HG03565 (cell line): ENCODE data around the gene RGS9.
"Not testable (repeated sequence)": the region's sequence is repeated elsewhere in the genome, so short reads cannot be mapped to it uniquely, and the experiment has no call there.

Experiments
- ATAC-seq: cut with Tn5 transposase; IDR thresholded peaks from one replicate; pipeline ENCODE4 v1.9.1; 2021; ENCODE audit warnings: mild to moderate bottlenecking, moderate library complexity; ENCODE audit not compliant: unreplicated experiment

RGS9 gene

GRCh38 chr17:65155622-65156021 is 18.5 kb downstream of the RGS9 start:
- ATAC-seq, result peak; percentile 19

GRCh38 chr17:65156185-65156834 is 19.1 kb downstream of the RGS9 start:
- ATAC-seq, result no peak

GRCh38 chr17:65156835-65157565 is 19.8 kb downstream of the RGS9 start:
- no peak for ATAC-seq

- no peak for ATAC-seq
Observed at GRCh38 chr17:65158041-65158440, 20.9 kb downstream of the RGS9 start.

- no peak for ATAC-seq
Observed at GRCh38 chr17:65158622-65159021, 21.5 kb downstream of the RGS9 start.

- ATAC-seq, result no peak
Observed at GRCh38 chr17:65160516-65160915, 23.3 kb downstream of the RGS9 start.

- ATAC-seq, result peak; percentile 78
Observed at GRCh38 chr17:65163990-65164495, 26.9 kb downstream of the RGS9 start.

- no peak for ATAC-seq
Observed at GRCh38 chr17:65166787-65167186, 29.6 kb downstream of the RGS9 start.

GRCh38 chr17:65167566-65167965 is 30.4 kb downstream of the RGS9 start:
- ATAC-seq, result no peak

GRCh38 chr17:65169691-65170090 is 32.5 kb downstream of the RGS9 start:
- ATAC-seq, result no peak

- ATAC-seq, result no peak
Observed at GRCh38 chr17:65170839-65171238, 33.7 kb downstream of the RGS9 start.

GRCh38 chr17:65171752-65172151 is 34.6 kb downstream of the RGS9 start:
- ATAC-seq, result no peak

- ATAC-seq, result no peak
Observed at GRCh38 chr17:65172496-65173136, 35.4 kb downstream of the RGS9 start.

GRCh38 chr17:65173284-65173793 is 36.2 kb downstream of the RGS9 start:
- ATAC-seq, result no peak

- ATAC-seq, result no peak
Observed at GRCh38 chr17:65173976-65174683, 37.0 kb downstream of the RGS9 start.

- ATAC-seq, result no peak
Observed at GRCh38 chr17:65174974-65175373, 37.8 kb downstream of the RGS9 start.

- ATAC-seq, result no peak
Observed at GRCh38 chr17:65175952-65176351, 38.8 kb downstream of the RGS9 start.

GRCh38 chr17:65176646-65177409 is 39.7 kb downstream of the RGS9 start:
- no peak for ATAC-seq

- no peak for ATAC-seq
Observed at GRCh38 chr17:65177901-65178300, 40.7 kb downstream of the RGS9 start.

GRCh38 chr17:65180276-65180675 is 43.1 kb downstream of the RGS9 start:
- not testable (repeated sequence) for ATAC-seq
